Skeletal muscle cell (primary cell): ENCODE data around the gene HSPA12A.

Source experiments
- DNase-seq: peaks from one replicate; pipeline ENCODE4 v3.0.0-alpha.2; 2010; ENCODE audit warnings: low read depth
- H3K4me3 ChIP-seq: 2 replicates; pipeline ENCODE4 v1.5.1; 2011; ENCODE audit warnings: low read depth, mild to moderate bottlenecking, control low read depth, low read length, moderate library complexity

HSPA12A gene

DNA sequence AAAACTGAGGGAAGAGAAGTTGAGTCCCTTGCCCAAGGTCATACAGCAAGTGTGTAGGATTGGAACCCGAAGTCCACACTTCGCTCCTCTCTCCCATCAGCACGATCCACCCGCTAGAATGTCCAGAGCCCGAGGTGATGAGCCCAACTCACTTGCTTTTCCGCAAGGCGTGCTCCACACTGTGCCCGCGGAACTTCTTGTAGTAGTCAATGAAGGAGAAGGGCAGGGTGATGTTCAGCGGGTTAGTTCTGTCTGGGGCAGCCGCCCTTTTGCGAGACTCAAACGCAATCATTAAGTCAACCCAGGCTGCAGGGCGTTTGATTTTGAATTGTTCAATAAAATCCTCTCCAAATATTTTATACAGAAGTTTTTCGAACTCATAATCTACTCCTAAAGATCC, 63.0 kb downstream of the HSPA12A start:
- no peak overlapping the region for H3K4me3 ChIP-seq
- DNase-seq = no peak

DNA sequence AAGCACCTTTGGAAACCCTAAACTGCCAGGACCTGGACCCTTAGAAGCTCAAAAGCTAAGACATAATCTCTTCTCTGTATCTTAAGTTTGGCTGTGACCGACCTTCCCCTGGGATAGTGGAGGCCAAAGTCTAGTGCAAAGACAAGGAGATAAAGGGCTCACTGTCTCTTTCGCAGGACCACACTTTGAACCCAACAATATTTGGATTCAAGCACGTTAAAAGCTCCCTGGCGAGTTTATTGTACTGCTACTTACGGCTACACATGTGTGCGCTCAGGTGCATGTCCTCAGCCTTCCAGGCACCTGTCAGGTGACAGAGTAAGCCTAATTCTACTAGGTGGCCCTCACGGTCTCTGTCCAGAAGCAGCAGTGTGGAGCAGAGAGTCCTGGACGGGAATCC, 65.7 kb downstream of the HSPA12A start:
- no peak for DNase-seq
- H3K4me3 ChIP-seq = no peak overlapping the region

DNA sequence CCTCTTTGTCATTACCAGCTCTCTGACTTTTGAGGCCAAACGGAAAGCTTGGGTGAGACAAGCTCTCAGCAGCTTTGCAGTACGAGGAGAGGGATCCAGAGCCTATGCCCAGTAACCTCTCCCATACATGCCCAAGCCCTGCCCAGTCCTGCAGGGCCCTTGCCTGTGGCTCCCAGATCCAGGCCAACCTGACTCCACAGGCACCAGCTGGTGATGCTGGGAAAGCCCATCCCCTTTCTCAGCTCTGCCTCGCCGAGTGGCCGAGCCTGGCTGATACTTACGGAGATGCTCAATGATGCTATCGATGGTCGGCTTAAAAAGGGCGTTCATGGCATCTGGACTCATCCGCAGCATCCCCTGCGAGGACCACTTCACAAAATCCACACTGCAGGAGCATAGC, 66.2 kb downstream of the HSPA12A start:
- no peak for DNase-seq
- no peak overlapping the region for H3K4me3 ChIP-seq

DNA sequence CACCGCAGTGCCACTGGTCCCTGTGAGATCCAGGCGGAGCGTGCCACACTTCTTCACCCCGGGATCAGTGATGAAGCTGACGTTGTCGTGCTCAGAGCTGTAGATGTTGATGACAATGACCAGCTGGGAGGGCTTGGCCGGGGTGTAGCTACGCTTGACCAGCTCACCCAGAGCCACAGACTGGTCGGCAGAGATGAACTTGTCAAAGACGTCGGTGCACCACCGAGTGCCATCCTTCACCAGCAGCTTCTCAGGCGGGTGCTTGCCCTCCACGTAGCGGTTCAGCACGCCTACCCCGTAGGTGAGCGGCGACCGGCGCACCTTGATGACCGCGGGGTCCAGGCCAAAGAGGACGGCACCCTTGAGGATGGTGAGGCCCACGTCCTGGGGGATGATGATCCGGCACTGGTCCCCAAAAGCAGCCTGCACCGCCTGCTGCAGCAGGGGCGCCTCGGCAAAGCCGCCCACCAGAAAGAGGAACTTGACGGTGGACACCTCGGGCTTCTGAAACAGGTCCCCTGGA, 67.4 kb downstream of the HSPA12A start:
- H3K4me3 ChIP-seq = no peak overlapping the region
- no peak for DNase-seq

- H3K4me3 ChIP-seq = no peak overlapping the region
- no peak for DNase-seq
Measured at GRCh38 chr10:116673866-116674265, 68.5 kb downstream of the HSPA12A start.

GRCh38 chr10:116672891-116673290, 69.5 kb downstream of the HSPA12A start:
- H3K4me3 ChIP-seq = no peak overlapping the region
- no peak for DNase-seq

DNA sequence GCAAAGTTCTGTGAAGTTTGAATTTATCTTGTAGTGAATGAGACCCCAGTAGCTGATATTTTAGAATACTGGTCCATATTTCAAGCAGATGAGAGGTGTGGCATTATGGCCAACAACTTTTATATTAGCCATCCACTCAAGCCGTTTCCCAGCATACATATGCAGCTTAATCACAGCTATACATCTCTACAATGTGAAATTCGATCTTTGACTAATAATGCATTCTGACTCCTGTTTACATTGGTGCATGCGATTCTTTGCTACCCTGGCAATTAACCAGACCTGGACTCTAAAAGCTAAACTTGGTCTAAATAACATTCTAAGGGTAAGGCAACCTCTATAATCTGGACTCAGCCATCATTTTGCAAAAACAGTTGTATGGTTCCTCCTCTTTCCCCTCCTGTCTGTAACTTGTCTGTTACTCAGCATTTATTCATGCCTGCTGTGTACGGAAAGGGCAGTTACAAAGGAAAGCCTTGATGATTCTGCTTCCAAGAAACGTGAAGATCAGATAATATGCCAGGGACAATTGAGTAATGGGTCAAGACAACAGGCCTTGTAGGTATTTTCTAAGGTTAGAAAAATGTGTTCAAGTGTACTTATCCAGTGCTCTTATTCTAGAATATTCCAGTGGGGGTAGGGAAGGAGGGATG, 71.0 kb downstream of the HSPA12A start:
- DNase-seq = peak; percentile 13
- no peak overlapping the region for H3K4me3 ChIP-seq

DNA sequence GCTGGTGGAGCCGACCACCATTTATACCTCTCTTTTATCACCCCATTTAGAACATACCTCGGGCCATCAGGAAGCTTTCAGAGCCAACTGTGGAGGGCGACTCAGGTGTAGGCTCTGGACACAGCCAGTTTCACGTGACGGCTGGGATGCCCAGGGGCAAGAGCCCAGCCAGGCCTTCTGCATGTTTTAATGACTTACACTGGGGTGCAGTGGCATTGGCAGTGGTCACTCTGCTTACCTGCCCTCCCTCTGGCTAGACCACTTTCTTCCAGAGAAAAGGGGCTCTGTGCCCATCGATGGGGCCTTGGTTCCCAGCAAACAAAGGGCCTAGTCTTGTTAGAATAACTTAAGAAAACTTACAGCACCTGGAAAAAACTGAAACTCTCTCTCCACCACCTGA, 71.7 kb downstream of the HSPA12A start:
- DNase-seq = no peak
- no peak overlapping the region for H3K4me3 ChIP-seq

- DNase-seq = no peak
- H3K4me3 ChIP-seq = peak overlapping the region; percentile 13
Measured at GRCh38 chr10:116669832-116670644, 72.3 kb downstream of the HSPA12A start.

GRCh38 chr10:116669080-116669479, 73.3 kb downstream of the HSPA12A start:
- no peak overlapping the region for H3K4me3 ChIP-seq
- no peak for DNase-seq

GRCh38 chr10:116668446-116668845, 73.9 kb downstream of the HSPA12A start:
- no peak overlapping the region for H3K4me3 ChIP-seq
- no peak for DNase-seq

DNA sequence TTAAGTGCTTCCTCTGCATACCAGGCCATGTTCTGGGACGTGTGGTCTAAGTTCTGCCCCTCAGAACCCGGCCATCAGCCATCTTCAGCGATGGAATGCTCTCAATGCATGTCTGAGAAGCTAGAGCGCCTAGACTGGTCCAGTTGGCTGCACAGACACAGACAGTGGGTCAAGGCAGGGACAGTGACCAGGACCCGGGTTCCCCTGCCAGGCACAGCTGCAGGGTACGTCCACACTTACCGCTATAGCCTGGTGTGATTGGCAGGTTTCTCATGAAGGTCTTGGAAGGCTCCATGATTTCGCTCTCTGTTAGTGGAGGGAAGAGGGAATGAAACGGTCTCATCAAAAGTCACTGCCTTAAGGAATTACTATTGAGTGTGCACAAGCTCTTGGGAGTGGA, 74.3 kb downstream of the HSPA12A start:
- H3K4me3 ChIP-seq = no peak overlapping the region
- DNase-seq = no peak

- no peak overlapping the region for H3K4me3 ChIP-seq
- DNase-seq = no peak
Measured at GRCh38 chr10:116667484-116667883, 74.9 kb downstream of the HSPA12A start.

DNA sequence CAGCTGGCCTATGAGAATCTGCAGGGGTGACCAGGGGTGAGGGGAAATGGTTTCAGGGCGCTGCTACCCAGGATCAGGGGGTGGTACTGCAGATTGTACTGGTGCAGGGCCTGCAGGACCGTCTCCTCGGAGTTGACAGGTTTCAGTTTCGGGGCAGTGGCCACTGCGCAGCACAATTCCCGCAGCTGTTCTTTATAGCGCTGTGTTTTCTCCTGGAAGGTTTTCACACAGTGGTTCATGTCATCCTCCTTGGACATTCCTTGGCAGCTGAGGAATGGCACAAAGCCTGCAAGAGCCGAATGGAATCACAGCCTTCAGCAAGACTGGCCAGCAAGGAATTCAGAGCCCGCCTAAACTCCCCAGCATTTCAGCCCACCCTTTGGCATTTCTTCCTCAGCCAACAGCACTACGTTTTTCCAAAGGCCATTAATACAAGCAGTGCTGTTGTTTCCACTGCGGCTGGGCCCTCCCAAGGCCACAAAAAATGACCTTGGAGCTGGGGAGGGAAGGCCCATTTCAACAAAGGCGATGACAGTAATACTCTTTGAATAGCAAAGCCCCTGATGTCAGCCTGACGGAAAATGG, 76.7 kb downstream of the HSPA12A start:
- no peak overlapping the region for H3K4me3 ChIP-seq
- peak; percentile 33 for DNase-seq

DNA sequence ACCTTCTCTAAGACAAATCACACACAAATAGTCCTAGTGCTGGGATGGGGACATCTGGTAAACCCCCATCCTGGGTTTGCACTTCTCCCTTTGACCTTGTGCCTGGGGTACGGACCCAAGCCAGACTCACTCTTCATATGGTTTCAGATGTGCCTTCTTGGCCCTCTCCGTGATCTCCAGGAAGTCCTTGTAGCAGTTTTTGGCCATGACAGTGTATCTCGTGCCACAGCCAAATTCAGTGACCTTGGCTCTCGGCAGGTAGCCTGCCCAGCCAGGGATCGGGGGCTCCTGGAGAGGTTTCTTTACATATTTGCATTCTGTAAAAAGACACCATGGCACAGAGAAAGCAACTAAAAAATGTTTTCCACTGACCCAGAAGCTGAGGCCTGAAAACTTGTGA, 77.7 kb downstream of the HSPA12A start:
- no peak for DNase-seq
- no peak overlapping the region for H3K4me3 ChIP-seq

DNA sequence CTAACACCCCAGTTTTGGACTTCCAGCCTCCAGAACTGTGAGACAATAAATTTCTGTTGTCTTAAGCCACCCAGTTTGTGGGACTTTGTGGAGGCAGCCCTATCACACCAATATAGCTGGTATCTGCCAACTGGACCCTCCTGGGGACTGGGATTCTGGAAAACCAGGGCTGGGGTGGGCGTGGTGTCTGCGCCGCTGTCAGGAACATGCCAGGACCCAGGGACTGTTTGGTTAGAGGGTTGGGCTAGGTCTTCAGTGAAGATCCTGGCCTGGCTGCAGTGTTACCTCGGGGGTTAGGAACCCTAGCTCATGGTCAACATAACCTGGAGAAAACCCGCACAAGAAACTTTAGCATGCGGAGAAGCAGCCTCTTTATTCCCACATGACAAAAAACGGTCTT, 79.0 kb downstream of the HSPA12A start:
- DNase-seq = no peak
- H3K4me3 ChIP-seq = no peak overlapping the region

- no peak overlapping the region for H3K4me3 ChIP-seq
- DNase-seq = no peak
Measured at GRCh38 chr10:116660860-116661259, 81.5 kb downstream of the HSPA12A start.

DNA sequence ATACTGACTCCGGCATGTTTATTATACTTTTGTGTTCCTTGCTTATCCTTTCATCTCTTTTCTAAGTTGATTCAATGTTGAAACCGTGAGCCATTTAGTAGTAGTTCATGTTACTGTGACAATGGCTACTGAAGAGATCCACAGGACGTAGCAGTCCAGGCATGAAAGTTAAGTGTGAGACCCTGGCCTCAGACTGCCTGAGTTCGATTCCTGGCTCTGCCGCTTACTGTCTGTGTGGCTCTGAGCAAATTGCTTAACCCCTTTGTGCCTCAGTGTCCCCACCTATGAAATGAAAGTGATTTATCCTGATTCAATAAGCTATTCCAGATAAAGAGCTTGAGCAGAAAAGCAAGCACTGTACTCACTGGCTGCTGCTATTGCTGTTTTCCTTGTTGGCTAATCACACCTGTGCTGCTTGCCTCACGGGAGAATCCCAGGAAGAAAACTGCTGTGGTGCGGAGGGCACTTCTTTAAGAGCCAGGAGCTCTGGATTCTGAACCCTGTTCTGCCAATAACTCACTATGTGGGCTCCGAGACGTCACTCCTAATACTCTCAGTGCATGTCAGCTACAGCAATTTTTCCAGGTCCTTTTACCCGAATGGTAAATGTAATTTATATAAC, 83.2 kb downstream of the HSPA12A start:
- H3K4me3 ChIP-seq = no peak overlapping the region
- no peak for DNase-seq

- no peak for DNase-seq
Measured at GRCh38 chr10:116657863-116658551, 84.4 kb downstream of the HSPA12A start.

DNA sequence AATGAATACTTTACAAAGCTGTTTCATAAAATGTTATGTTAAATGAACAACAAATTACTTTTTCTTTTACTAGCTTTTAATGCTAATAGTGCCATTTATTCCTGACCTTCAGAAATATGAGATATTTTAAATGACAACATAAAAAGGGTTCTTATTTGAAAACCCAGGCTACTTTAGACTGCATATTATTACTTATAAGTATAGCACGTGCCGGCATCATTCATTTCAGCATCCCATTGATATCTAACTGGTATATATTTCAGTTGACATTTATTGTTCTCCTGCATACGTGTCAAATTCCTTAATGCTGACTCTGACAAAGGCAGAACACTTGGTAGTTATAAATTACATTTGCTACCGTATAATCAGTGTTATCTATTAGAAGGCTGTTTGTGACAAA, 86.3 kb downstream of the HSPA12A start:
- no peak for DNase-seq
- H3K4me3 ChIP-seq = no peak overlapping the region

More at GRCh38 chr10:116657863-116658551, 84.4 kb downstream of the HSPA12A start:
- H3K4me3 ChIP-seq = no peak overlapping the region
